ENCODE data around the gene CPPED1. TPM values are rescaled to one million over a fixed set of nuclear protein-coding genes. Genes with fewer than 3 reads are reported as not detected.
A peak's percentile ranks its signal among the peaks of the same experiment; 100 is the strongest.

The CPPED1 gene
- total RNA-seq, 1 experiment from 2014 or later: 7.9 TPM

DNA sequence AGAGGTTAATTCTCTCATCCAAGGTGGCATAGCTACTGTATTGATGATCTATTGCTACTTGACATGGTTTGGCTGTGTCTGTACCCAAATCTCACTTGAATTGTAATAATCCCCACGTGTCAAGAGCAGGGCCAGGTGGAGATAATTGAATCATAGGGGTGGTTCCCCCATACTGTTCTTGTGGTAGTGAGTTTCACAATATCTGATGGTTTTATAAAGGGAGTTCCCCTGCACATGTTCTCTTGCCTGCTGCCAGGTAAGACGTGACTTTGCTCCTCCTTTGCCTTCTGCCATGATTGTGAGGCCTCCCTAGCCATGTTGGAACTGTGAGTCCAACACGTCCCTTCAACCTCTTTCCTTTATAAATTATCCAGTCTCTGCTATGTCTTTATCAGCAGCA lies 22.9 kb upstream of the CPPED1 start:
- Mint-ChIP-seq H3K4me3 (no peak overlapping the region), H3K27ac (0 out of 7 replicates have a peak overlapping the region, but pooled peaks of 1 of the 3 experiments have one; percentile 32), H3K27me3 (ENCODE audit: low read depth) (peaks cover 2% of the 10 kb centered on the region; the same call in 1 of the 2 replicates), H3K9me3 (no peaks in the 10 kb centered on the region), H3K36me3 (ENCODE audit: insufficient read depth in 1 of 3, low read depth in 3 of 3) (no peaks in the 10 kb centered on the region), H3K4me1 (peaks cover 4% of the 10 kb centered on the region in 2 experiments; a peak in 3 of 4 replicates)
- Histone ChIP-seq H3K4me1 (ENCODE audit: insufficient read depth, low read length) (no peaks in the 10 kb centered on the region), H3K79me2 (ENCODE audit: insufficient read depth, low read length) (no peaks in the 10 kb centered on the region), H3K23ac (ENCODE audit: insufficient read length, low read depth, low read length) (no peak overlapping the region), H3K79me1 (ENCODE audit: insufficient read depth, low read depth, low read length, poor library complexity, severe bottlenecking) (no peaks in the 10 kb centered on the region), H3K27ac (ENCODE audit: insufficient read length, low read depth, low read length) (no peak overlapping the region), H3K9me3 (ENCODE audit: control insufficient read depth, low read depth, low read length) (no peaks in the 10 kb centered on the region), H2BK5ac (ENCODE audit: insufficient read length, low read length) (no peak overlapping the region), H4K91ac (ENCODE audit: insufficient read length, low read depth, low read length) (no peak overlapping the region), H2AFZ (ENCODE audit: low read length) (no peak overlapping the region), H2BK15ac (ENCODE audit: low read depth, low read length) (no peak overlapping the region), H2BK120ac (ENCODE audit: low read depth, low read length, poor library complexity, severe bottlenecking) (no peak overlapping the region), H3K23me2 (ENCODE audit: insufficient read length, low read depth, low read length, poor library complexity, severe bottlenecking) (no peaks in the 10 kb centered on the region), H3K9ac (ENCODE audit: extremely low read depth, insufficient read length, low read length) (no peak overlapping the region), H4K8ac (replicated peaks; ENCODE audit: insufficient read length, low read depth, low read length) (no peak overlapping the region), H3T11ph (ENCODE audit: low read length) (no peak overlapping the region), H4K20me1 (ENCODE audit: control insufficient read depth, insufficient read depth, insufficient read length) (no peaks in the 10 kb centered on the region), H2BK20ac (ENCODE audit: low read depth, low read length, poor library complexity, severe bottlenecking) (no peak overlapping the region), H3K4ac (ENCODE audit: low read depth, low read length) (no peak overlapping the region), H3K18ac (ENCODE audit: insufficient read length, low read depth, low read length) (no peak overlapping the region), H3K56ac (ENCODE audit: insufficient read length, low read depth, low read length) (no peak overlapping the region), H3K4me2 (ENCODE audit: insufficient read depth, insufficient read length, low read length) (no peak overlapping the region), H2AK5ac (ENCODE audit: insufficient read length, low read length) (no peak overlapping the region), H3K14ac (ENCODE audit: insufficient read depth, low read length) (no peak overlapping the region), H2BK12ac (ENCODE audit: insufficient read length, low read depth, low read length) (no peak overlapping the region), H3K27me3 (ENCODE audit: insufficient read depth, low read length) (no peaks in the 10 kb centered on the region), H4K5ac (ENCODE audit: insufficient read length, low read depth, low read length) (no peak overlapping the region)
- TF ChIP-seq, protein P1, sequence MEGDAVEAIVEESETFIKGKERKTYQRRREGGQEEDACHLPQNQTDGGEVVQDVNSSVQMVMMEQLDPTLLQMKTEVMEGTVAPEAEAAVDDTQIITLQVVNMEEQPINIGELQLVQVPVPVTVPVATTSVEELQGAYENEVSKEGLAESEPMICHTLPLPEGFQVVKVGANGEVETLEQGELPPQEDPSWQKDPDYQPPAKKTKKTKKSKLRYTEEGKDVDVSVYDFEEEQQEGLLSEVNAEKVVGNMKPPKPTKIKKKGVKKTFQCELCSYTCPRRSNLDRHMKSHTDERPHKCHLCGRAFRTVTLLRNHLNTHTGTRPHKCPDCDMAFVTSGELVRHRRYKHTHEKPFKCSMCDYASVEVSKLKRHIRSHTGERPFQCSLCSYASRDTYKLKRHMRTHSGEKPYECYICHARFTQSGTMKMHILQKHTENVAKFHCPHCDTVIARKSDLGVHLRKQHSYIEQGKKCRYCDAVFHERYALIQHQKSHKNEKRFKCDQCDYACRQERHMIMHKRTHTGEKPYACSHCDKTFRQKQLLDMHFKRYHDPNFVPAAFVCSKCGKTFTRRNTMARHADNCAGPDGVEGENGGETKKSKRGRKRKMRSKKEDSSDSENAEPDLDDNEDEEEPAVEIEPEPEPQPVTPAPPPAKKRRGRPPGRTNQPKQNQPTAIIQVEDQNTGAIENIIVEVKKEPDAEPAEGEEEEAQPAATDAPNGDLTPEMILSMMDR (conservative IDR thresholded peaks at IDR 0.05): no peak
- no CpG with 5 or more reads among the region's 3 CpGs for WGBS (ENCODE audit: extremely low coverage, insufficient read length, low lambda C conversion rate)
- DNase-seq: no peak
